Activated CD4-positive, alpha-beta T cell treated with anti-CD3 and anti-CD28 coated beads, Interleukin-2, amount 50 U/mL, for 24 hours (primary cell): ENCODE data around the gene FADD.

Experiments
- DNase-seq, 2 donors: peaks; one replicate each; pipeline ENCODE4 v3.0.0-alpha.2; 2020; ENCODE audit warnings: low read depth in 1 of 2, low spot score in 1 of 2

FADD gene, protein sequence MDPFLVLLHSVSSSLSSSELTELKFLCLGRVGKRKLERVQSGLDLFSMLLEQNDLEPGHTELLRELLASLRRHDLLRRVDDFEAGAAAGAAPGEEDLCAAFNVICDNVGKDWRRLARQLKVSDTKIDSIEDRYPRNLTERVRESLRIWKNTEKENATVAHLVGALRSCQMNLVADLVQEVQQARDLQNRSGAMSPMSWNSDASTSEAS

GRCh38 chr11:70202920-70203750, at the start of gene FADD:
Gene FADD, plus strand, starts transcription at chr11:70203296. Its CDS starts 164 bp downstream, at chr11:70203460.
- peak; percentile 81 to 88 for DNase-seq

GRCh38 chr11:70155386-70155785, 47.7 kb upstream of the FADD start:
- DNase-seq: no peak

DNA sequence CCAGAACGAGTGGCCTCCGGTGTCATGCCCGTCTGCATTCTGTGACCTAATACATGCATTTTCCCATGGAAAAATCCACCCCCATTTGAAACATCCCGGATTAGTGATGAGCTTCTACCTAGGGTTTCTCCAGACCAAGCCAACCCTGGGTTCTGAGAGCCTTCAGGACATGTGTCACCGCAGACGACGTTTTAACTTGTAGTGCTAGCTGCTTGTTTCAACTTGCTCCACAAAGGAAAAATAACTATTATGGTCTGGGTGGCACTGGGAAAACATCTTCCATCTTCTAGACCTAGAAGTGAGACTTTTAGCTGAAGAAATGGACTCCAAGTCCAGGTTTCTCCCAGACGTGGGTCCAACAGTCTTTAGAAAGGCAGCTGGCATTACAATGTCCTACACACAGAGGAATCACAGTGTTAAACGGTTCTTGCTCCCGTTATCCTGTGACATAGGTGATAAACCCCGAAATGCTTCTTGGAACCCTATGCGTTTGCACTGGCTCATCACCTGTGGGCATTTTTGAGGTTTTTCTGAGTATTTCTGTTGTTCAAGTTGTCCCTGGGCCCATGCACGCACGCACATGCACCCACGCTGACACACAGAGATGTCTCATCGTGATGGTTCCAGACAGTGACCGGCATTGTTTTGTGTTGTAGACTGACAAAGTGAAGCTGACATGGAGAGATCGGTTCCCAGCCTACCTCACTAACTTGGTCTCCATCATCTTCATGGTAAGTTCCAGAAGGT, 46.6 kb upstream of the FADD start:
- DNase-seq: no peak

GRCh38 chr11:70158201-70158600, 44.9 kb upstream of the FADD start:
- no peak for DNase-seq

DNA sequence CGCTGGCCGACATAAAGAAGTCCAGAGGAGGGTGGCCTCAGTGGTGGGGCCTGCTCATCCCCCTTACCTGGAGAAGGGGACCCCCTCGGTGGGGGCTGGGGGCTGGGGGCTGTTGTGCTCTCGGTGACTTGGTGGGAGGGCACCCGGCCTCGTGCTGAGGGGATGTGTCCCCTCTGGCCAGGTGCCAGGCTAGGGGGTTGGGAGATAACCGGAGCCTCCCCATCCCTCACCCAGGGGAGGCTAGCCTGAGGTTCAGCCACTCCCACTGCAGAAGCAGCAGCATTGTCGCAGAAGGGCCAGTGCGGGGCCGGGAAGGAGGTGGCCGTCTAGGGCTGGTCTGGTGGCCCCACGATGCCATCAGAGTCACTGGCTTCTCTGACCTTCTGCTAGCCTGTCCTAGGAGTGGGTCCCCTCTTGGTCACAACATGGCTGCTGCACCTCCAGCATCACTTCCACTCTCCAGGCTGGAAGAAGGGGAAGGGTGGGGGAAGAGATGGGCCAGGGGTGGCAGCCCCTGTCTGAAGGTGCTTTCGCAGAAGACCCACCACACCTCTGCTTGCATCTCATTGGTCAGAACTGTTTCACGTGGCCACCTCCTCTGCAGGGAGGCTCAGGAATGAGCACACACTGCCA, 44.2 kb upstream of the FADD start:
- DNase-seq: no peak

DNA sequence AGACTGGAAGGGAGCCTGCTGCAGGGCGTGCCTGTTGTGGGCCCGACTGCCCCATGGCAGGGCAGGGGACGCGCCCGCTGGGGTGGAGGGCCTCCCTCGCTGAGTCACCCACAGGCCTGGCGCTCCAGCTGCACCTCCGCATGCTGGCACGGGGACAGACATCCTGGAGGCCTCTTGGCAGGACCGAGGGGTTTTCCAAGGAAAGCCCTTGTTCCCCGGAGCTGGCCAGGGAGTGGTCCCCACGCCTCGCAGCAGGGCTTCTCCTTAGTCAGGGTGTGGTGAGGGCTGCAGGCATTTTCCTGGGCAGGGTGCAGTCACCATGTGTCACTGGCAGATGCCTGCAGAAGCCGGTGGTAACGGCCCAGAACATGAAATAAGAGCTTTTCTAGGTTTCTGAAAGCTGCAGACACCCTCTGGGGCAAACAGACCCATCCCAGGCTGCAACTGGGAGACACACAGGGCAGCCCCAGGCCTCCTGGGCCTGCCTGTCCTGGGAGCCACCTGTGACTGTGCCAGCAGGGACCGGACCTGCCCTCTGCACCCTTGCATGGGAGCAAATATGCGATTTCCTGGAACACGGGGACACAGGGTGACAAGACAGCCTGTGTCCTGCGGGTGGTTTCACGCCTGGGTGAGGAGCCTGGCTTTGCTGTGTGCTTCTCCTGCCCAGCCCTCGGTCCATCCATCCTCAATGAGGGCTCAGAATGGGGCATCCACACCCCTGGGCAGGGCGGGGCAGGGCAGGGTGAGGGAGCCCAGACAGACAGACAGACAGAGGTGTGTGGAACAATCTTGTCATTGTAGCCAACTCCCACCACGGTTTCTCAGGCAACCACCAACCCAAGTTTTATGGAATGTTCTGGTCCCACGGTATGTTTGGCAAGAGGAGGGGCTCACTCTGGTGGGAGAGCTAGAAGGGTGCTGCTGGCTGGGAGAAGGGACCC, 43.2 kb upstream of the FADD start:
- no peak for DNase-seq

DNA sequence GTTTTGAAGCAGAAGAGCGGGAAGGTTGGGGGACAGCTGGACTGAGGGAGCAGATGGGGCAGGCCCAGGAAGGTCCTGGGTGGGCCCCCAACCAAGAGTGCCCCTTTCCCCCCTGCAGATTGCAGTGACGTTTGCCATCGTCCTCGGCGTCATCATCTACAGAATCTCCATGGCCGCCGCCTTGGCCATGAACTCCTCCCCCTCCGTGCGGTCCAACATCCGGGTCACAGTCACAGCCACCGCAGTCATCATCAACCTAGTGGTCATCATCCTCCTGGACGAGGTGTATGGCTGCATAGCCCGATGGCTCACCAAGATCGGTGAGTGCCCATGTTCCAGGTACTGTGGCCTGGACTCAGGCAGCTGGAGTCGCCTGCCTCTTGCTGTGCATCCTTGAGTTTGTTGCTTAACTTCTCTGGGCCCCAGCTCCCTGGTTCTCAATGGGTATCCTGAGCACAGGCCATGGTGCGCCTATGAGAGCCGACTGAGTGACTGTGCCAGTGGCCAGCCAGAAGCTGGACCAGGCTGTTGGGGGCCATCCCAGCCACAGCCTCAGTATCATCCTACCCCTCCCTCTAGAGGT, 42.0 kb upstream of the FADD start:
- no peak for DNase-seq

- DNase-seq: no peak
Measured at GRCh38 chr11:70164705-70165104, 38.4 kb upstream of the FADD start.

GRCh38 chr11:70167120-70167519, 36.0 kb upstream of the FADD start:
- no peak for DNase-seq

GRCh38 chr11:70167723-70168404, 35.2 kb upstream of the FADD start:
- no peak for DNase-seq

GRCh38 chr11:70168405-70168754, 34.7 kb upstream of the FADD start:
- DNase-seq: no peak

GRCh38 chr11:70169127-70169526, 34.0 kb upstream of the FADD start:
- no peak for DNase-seq

GRCh38 chr11:70169632-70170031, 33.5 kb upstream of the FADD start:
- DNase-seq: no peak

GRCh38 chr11:70170596-70171210, 32.4 kb upstream of the FADD start:
- no peak for DNase-seq

DNA sequence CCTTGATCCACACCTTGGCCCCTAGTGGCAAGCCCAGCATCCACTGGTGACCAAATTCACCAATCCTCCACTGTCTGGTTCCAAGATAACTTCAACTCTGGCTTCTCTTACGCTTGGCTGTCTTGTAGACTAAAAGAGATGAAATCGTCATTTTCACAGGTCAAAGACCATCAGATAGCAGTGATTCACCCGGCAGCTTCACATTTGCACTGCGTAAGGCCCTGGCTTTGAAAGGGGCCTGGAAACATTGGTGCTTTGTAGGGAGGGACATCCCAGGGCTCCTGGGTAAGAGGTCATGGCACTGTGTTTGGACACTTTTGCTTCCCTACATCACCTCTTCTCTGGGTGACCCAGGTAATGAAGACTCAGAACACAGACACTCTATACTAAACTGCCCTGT, 30.1 kb upstream of the FADD start:
- DNase-seq: no peak

GRCh38 chr11:70174547-70175235, 28.4 kb upstream of the FADD start:
- DNase-seq: no peak

DNA sequence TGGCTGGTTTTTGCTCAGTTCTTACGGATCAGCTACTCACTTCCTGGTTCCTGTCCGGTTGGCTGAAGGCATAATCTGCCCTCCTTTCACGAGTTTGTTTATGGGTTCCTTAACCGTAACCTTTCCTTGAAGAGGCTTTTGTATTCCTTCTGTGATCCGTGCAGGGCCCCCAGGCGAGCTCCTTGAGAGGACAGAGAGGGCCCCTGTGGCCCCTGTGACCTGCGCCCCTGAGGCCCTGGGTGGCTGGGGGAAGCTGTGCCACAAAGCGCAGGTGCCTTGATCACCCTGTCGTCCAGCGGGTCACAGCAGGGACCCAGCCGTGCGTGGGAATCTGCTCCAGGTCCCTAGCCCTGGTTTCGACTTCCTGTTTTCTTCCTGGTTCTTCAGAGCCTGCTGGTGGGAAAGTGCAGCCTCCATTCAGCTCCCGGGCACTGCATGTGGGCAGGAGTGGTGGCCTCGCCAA, 27.8 kb upstream of the FADD start:
- no peak for DNase-seq

GRCh38 chr11:70176940-70177689, 26.0 kb upstream of the FADD start:
- DNase-seq: peak; percentile 21 to 24
